GM21360 (cell line): ENCODE results near the gene RBCK1.
"Not testable (repeated sequence)": the region's sequence is repeated elsewhere in the genome, so short reads cannot be mapped to it uniquely, and the experiment has no call there.

Experiments
- ATAC-seq: cut with Tn5 transposase; IDR thresholded peaks from one replicate; pipeline ENCODE4 v1.9.1; 2021; ENCODE audit warnings: mild to moderate bottlenecking, moderate library complexity; ENCODE audit not compliant: unreplicated experiment

The RBCK1 gene

DNA sequence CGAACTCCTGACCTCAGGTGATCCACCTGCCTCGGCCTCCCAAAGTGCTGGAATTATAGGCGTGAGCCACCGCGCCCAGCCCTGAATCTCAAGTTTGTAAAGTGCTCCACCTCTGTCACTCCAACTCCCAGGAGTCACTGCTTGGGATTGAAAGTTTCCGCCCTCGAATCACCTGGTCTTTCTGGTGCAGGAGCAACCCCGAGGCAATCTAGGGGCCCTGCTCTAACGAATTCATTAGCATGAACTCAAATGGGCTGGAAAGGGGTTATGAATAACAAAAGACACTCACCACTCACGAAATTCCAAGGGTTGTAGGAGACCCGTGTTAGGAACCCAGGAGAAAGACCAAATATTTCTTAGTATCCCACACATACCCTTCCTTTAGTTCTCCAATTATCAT lies 26.1 kb downstream of the RBCK1 start:
- no peak for ATAC-seq

DNA sequence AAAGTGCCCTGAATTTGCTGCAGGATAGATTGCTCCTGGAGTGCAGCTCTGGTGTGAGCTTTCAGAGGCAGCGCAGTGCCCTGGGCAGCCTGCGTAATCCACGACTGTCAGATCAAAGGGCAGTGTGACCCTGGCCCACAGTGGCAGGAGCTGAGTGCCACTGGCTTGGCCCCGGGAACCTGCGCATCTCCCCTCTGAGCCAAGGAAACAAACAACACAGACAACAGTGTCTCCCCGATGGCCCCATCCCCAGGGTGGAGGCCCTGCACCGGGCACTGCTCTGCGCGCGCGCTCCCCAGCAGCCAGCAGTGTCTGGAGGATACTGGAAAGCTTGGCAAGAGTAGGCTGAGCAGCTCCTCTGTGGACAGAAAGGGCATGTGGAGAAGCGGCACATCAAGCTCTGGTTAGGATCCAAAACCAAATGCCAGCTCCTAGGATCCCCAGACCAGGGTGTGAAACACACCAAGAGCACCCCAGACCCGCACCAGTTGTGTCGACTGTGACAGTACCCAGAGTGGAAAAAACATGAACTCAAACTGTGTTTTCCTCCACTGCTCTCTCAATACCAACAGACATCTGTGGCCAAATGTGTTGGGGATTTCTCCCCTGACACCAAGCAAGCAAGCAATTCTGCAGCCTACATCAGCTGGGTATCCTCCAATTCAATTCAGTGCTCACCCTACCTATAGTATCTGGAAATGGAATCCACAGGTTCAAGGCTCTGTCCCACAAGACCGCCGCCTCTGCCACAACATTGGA lies 26.7 kb downstream of the RBCK1 start:
- ATAC-seq, result no peak

DNA sequence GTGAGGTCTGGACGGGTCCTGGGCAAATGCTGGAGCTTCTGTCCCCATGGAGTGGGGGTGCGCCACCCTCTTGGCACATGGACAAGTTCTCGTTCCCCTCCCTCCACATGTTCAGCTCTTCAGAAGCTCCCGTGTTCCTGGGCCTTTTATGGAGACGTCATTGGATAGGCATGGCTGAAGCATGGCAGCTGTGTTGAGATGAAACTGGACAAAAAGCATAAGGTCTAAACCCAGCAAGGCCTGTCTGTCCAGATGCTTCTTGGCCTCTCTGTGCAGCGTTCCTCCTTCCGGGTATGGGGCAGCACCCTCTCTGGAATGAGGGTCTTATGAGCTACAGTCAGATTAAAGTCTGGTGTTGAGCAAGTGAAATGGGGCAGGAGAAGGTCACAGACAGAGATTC lies 27.5 kb downstream of the RBCK1 start:
- no peak for ATAC-seq

DNA sequence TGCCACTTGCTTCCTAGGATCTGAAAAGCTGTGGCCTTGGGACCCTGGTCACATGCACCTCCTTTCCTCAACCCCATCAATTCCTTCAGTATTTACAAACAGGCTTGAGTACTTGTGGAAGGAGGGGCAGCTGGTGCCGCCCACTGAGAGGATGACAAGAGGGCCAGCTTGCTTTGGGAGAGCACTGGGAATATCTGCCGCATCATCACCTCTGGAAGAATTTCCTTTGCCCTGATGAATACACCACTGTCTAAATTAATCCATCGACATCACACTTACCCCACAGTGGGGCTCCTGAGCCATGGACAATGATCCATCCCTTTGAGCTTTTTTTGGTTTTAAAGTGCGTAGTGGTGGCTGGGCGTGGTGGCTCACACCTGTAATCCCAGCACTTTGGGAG lies 28.4 kb downstream of the RBCK1 start:
- ATAC-seq, result no peak

DNA sequence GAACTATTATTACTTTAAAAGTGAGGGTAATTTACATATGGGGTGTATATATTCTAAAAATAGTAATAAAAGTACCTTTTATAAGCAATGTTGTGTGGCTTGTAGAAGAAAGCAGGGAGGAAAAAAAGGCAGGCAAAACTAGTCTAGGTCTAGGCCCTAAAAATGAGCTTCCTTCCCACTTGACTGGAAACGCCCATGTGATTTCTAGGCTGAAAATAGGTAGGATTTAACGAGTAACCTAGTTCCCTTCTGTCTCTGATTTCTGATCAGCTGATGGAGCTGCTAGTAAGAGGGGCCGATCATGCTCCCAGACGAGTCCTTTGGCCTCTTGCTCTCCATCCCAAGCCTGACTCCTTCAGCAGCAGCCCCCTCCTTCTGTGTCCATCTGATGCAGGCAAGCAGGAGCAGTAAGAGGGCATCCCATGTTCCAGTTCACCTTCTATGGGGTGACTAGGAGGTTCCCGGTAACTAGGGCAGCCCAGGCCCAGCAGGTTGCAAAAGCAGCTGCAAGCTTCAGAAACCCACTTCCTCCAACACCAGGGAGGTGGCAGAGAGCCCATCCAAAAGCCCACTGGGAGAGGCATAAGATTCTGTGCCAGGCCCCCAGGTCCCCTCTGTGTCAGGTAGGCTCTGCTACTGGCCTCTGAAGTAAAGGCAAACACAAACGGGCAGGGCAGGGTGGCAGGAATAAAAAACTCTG lies 29.8 kb downstream of the RBCK1 start:
- no peak for ATAC-seq

DNA sequence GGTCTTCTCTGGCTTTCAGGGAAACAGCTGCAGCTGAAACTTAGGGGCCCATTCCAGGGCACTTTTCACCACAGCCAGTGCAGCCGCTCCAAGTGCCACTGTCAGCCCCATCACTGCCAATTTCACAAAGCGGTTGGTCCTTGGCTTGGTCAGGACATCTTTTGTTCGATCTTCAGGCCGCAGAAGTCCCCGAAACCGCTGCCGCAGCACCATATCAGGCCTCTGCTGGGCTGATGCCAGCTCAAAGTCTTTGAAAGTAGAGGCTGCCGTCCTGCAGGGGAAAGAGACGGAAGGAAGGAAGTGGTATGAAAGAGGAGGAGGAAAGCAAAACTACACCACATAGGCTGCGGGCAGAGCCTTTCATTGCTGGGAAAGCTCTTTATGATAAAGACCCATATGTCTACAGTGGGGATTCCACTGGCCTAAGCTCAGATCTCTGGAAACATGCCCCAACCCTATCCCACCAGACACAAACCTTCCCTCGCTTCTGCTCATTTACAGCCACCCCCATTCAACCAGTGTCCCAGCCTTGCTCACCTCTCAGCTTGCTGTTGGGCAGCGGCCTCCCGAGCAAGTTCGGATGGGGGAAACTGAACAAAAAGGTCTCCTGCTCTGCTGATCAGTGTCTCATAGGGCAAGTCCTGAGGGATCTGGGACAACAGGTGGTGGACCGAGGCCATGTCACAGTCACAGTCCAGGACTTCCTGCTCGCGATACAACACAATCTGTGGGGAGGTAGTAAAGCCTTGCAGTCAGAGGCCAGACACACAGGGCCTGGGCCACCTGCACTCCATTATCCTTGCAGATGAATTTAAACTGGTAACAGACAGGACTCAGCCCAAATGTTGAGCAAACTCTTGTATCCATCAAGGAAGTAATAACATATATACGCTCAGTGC lies 30.7 kb downstream of the RBCK1 start:
- no peak for ATAC-seq

DNA sequence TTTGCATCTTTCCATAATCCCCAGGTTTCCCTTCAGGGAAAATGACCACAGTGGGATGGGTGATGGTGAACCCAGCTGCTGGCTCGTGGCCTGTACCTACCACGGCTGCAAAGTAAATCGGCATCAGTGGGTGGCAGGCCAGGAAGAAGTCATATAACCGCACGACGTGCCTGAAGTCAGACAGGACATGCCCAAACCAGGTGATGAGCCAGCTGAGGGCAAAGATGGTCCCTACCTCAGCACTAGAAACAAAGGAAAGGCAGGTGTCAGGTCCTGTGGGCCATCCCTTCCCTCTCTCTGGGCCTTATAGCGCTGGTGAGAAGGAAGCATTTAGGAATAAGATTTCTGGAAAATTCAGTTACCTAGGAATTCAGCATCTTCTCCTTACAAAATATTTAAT lies 32.0 kb downstream of the RBCK1 start:
- no peak for ATAC-seq

DNA sequence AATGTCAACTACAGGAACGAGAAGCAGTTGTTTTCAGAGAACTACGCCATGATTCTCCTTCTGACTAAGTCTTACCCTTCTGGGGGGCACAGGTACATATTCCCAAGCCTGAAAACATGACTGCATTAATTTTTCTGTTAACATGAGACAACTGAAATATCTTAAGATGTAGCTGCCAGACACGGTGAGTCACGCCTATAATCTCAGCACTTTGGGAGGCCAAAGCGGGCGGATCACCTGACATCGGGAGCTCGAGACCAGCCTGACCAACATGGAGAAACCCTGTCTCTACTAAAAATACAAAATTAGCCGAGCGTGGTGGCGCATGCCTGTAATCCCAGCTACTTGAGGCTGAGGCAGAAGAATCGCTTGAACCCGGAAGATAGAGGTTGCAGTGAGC lies 32.5 kb downstream of the RBCK1 start:
- ATAC-seq, result no peak

DNA sequence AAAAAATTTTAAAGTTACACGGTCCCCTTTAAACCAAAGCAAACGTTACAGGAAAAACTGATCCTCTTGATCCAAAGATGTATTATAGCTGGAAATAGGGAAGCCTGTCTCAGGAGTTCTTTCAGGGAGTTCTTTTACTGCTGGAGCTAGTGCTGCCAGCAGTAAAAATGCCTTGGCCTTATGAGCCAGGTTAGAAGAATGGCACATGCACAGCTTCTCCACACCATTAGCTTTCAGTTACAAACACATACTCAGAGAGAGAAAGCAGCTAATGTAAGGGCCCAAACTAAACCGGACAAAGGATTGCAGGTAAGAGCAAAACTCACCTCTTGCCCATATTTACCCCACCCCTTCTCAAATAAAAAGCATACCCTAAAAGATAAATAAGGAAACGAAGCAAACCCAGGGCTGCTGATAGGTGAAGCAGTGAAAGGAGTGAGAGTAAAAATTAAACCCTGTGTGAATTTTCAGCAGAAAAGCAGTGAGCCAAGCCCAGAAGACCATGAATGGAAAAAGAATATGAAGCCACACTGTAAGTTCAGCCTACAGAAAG lies 35.2 kb downstream of the RBCK1 start:
- no peak for ATAC-seq

DNA sequence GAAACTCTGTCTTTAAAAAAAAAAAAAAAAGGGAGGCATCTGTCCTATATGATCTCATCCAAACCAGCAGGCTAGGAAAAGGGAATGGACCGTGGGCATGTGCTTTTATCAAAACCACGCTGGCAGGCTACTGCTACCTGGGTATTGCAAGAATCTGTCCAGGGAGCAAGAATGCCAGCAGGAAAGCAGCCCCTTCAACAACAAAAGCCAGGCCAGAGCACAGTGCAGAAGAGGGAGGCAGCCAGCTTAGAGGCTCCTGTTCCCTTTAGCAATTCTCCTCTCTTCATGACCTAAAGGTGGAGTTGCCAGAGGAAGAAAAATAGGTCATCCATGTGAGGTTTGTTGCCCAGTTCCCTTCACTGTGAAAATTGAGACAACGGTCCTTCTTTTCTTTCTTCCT lies 36.0 kb downstream of the RBCK1 start:
- no peak for ATAC-seq

DNA sequence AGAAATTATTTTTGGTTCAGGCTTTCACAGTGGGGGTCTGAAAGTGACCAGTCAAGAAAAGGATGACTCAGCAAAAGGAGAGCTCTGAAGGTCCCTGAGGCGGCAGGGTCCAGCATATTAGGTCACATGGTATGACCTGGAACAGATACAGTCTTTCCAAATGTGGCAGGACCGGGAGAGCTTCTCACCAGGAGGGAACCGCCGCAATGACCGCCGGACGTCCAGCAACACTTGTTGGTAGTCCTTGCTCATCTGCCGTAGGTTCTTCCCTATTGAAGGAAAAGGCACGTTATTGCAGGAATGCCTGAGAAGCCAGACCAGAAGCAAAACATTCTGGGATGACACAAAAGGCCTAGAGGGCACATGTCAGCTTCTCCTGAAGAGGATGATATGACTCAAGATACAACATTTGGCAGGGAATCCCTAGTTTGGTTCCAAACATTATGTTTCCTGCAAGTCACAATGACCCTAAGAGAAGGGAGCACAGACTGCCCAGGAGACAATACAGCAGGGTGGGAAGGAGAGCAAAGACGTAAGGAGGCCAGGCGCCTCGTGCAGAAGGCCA lies 36.8 kb downstream of the RBCK1 start:
- ATAC-seq, result no peak

DNA sequence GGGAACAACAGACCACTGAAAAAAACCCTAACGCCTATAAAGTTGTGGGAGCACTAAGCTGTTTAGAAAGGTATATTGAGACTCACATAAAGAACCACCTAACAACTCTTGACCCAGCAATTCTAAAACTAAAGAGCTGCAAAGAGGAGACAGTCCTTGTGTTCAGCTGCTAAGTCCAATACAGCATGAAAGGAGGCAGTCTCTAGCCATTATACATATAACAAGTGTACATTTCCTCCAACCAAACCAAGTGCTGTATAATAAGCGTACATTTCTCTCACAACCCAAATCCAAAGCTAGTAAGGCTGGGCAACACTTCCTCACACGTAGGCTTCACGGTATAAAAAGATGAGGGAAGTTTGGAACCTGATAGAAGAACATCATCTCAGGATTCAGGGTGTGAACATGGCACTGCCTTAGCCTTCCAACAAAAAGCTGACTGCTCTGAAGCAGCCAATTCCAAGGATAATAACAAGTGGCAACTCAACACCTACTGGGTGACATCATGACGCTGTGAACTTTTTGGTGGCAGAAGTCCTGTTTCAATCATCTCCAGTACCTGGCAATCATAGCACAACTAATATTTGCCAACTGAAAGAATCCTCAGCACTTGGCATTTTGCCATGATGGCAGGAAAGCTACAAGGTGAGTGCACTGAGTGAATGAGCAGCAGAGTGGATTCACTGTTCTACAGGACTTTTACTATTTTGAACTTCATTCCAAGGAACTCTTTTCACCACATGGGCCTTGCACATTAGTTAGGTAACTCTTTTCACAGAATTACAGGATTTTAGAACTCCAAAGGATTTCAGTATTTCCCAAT lies 37.6 kb downstream of the RBCK1 start:
- no peak for ATAC-seq

DNA sequence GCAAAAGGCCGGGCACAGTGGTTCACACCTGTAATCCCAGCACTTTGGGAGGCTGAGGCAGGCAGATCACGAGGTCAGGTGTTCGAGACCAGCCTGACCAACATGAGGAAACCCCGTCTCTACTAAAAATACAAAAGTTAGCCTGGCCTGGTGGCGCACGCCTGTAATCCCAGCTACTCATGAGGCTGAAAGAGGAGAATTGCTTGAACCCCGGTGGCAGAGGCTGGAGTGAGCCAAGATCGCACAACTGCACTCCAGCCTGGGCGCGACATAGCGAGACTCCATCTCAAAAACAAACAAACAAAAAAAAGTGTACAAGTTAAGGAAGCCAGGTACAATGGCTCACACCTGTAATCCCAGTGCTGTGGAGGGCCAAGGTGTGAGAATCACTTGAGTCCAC lies 43.9 kb downstream of the RBCK1 start:
- not testable (repeated sequence) for ATAC-seq

DNA sequence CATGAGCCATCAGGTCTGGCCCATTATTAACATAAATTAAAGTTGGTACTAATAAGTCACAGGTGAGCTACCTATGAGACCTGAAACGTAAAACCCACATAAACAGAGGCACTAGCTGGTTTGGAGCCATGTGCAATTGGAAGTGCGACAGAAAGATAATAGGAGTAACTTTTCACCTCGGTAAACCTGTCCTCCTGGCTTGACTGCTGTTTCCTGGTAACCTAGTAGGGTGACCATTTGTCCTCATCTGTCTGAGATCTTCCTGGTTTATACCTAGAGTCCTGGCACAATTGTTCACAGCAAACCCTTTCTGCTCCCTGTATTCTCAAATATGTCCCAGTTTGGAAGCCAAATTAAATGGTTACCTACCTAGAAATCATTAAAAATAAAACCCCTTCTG lies 46.9 kb downstream of the RBCK1 start:
- ATAC-seq, result no peak

DNA sequence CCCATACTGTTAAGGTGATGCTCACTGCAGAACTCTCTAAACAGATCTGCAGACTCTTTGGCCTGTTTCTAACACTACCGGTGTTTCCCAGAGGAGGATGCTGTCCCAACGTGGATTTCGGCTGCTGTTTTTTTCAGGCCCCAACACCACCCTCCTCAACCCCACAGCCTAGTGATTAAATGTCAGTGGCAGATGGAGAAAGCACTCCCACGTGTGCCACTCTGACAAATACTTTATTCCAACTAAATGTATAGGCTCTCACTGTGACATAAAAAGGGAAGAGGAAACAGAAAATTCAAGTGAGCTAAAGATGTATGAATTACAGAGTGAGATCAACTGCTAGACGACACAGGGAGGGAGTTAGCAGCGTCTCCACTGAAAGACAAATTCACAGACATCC lies 50.7 kb downstream of the RBCK1 start:
- no peak for ATAC-seq

DNA sequence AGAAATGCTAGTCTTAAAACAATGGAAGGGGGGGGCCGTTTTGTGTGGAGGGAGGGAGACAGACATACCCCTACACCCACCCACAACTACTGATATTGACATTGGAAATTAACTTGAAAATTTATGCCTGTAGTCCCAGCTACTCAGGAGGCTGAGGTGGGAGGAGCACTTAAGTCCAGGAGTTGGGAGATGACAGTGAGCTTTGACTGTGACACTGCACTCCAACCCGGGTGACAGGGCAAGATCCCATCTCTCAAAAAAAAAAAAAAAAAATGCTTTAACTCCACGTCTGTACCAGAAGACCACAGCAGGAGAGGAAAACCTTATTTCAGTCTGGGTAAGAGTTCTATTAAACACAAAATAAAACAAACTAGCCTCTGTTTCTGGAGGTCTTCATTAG lies 52.1 kb downstream of the RBCK1 start:
- no peak for ATAC-seq

DNA sequence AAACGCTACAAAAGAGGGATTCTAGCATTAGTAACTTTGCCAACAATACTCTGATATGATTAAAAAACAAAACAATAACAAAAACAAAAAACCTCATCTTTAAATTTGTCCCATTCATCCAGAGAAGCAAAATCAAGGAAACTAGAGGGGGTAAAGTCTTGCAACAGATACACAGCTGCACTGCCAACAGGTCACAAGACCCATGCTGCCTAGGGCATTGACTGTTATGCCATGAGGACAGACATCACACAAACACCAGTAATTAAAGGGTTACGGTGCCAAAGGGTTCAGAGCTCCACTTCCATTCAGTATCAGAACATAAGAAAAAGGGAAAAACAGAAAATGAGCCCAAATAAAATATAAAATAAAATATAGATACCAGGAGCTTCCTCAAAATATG lies 52.6 kb downstream of the RBCK1 start:
- ATAC-seq, result no peak

DNA sequence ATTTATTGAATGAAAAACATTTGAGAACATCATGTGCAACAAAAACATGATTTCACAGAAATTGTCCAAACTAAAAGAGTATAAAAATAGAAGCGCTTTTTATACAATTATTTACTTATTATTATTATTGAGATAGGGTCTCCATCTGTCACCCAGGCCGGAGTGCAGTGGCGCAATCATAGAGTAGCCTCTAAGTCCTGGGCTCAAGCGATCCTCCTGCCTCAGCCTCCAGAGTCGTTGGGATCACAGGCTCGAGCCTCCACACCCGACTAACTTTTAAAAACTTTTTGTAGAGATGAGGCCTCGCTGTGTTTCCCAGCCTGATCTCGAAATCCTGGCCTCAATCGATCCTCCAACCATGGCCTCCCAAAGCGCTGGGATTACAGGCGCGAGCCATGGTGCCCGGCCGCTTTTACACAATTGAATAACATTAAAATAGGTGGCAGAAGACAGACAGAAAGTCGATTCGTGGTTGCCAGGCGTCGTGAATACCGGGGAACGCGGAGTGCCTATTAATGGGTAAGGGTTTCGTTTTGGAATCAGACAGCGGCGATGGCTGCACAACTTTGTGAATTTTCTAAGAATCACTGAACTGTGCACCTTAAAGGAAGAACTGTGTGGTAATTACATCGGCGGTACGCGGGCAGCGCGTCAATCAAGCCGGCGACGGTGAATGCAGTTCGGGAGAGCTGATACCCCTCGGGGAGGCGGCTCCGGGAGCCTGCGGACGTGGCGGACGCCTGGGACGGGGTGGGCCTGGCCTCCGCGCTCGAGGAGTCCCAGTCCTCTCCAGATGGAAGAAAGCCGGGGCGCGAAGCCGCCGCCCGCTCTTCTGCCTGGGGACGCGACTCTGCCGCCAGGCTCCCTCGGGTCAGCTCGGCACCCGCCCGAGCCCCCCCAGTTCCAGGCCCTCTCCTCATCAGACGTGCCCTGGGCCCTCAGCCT lies 53.4 kb downstream of the RBCK1 start:
- ATAC-seq, result peak; percentile 39
